CD4-positive, alpha-beta T cell treated with Interleukin-12 subunit alpha and Interleukin-12 subunit beta, for 1 hour (primary cell): ENCODE data around the gene CCDC106.
A peak's percentile ranks its signal among the peaks of the same experiment; 100 is the strongest.

Experiments
- DNase-seq: peaks from one replicate; pipeline ENCODE4 v3.0.0-alpha.2; 2020

The CCDC106 gene

DNA sequence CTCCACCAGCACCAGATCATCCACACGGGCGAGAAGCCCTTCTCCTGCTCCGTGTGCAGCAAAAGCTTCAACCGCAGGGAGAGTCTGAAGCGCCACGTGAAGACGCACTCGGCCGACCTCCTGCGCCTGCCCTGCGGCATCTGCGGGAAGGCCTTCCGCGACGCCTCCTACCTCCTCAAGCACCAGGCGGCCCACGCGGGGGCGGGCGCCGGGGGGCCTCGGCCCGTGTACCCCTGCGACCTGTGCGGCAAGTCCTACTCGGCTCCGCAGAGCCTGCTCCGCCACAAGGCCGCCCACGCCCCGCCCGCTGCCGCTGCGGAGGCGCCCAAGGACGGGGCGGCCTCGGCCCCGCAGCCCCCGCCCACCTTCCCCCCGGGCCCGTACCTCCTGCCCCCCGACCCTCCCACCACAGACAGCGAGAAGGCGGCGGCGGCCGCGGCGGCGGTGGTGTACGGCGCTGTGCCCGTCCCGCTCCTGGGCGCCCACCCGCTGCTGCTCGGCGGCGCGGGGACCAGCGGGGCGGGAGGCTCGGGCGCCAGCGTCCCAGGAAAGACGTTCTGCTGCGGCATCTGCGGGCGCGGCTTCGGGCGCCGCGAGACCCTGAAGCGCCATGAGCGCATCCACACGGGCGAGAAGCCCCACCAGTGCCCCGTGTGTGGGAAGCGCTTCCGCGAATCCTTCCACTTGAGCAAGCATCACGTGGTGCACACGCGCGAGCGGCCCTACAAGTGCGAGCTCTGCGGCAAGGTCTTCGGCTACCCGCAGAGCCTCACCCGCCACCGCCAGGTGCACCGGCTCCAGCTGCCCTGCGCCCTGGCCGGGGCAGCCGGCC, 33.1 kb upstream of the CCDC106 start:
- DNase-seq = no peak

DNA sequence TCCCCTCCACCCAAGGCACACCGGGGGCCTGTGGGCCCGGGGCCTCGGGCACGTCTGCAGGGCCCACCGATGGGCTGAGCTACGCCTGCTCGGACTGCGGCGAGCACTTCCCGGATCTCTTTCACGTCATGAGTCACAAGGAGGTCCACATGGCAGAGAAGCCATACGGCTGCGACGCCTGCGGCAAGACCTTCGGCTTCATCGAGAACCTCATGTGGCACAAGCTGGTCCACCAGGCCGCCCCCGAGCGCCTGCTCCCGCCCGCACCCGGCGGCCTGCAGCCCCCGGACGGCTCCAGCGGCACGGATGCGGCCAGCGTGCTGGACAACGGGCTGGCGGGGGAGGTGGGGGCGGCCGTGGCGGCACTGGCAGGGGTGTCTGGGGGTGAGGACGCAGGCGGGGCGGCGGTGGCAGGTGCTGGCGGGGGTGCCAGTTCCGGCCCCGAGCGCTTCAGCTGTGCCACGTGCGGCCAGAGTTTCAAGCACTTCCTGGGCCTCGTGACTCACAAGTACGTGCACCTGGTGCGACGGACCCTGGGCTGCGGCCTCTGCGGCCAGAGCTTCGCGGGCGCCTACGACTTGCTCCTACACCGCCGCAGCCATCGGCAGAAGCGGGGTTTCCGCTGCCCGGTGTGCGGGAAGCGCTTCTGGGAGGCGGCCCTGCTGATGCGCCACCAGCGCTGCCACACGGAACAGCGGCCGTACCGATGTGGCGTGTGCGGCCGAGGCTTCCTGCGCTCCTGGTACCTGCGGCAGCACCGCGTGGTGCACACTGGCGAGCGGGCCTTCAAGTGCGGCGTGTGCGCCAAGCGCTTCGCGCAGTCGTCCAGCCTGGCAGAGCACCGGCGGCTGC, 32.2 kb upstream of the CCDC106 start:
- DNase-seq = no peak

DNA sequence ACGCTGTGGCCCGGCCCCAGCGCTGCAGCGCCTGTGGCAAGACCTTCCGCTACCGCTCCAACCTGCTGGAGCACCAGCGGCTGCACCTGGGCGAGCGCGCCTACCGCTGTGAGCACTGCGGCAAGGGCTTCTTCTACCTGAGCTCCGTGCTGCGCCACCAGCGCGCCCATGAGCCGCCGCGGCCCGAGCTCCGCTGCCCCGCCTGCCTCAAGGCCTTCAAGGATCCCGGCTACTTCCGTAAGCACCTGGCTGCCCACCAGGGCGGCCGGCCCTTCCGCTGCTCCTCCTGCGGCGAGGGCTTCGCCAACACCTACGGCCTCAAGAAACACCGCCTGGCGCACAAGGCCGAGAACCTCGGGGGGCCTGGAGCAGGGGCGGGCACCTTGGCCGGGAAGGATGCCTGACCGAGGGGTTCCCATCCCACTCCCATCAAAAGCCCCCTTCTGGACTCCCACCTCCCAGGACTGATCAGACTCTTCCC, 31.6 kb upstream of the CCDC106 start:
- DNase-seq = no peak

DNA sequence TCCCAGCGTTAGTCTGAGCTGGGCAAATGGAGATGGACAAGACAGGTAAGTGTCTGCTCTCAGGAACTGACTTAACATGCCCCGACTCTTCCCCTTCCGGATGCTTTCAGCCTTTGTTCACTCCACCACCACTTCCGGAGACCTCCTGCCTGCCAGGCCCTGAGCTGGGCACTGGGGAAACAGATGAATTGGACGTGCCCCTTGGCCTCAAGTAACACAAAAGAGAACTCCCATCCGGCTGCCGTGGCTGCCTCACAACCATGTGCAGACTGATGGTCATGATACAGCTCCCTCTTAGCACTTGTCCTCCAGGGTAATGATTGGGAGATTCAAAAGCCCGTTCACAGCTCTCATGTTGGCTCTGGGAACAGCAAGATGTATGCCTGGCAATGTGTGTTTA, 30.6 kb upstream of the CCDC106 start:
- DNase-seq = no peak

DNA sequence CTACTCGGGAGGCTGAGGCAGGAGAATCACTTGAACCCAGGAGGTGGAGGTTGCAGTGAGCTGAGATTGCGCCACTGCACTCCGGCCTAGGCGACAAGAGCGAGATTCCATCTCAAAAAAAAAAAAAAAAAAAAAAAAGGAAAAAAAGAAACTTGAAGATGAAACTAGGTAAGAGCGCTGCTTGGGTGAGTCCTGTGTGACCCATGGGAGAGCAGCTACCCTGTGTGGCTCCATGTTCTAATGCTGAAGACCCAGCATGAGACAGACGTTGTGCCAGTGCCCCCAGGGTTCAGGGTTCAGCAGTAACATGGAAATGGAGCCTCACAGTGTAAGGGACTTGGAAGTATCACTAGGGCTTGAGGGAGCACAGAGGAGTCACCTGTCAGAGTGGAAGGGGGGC, 29.6 kb upstream of the CCDC106 start:
- no peak for DNase-seq

DNA sequence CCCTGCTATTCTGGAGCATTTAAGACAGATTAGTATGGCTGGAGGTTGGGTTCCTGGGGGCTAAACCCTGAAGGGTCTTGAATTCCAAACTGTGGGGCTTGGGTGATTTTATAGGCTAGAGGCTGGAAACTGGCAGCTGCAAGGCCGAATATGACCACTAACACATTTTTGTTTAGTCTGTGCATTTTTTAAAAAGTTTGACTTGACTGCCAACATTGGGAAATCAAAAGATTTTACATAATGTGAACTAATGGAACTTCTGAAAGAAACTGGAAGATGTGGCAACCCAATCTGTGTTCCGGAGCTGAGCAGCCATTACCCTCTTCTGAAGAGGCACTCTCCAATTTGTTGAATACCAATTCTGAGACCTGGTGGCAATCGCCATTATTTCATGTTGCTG, 28.7 kb upstream of the CCDC106 start:
- DNase-seq = no peak

DNA sequence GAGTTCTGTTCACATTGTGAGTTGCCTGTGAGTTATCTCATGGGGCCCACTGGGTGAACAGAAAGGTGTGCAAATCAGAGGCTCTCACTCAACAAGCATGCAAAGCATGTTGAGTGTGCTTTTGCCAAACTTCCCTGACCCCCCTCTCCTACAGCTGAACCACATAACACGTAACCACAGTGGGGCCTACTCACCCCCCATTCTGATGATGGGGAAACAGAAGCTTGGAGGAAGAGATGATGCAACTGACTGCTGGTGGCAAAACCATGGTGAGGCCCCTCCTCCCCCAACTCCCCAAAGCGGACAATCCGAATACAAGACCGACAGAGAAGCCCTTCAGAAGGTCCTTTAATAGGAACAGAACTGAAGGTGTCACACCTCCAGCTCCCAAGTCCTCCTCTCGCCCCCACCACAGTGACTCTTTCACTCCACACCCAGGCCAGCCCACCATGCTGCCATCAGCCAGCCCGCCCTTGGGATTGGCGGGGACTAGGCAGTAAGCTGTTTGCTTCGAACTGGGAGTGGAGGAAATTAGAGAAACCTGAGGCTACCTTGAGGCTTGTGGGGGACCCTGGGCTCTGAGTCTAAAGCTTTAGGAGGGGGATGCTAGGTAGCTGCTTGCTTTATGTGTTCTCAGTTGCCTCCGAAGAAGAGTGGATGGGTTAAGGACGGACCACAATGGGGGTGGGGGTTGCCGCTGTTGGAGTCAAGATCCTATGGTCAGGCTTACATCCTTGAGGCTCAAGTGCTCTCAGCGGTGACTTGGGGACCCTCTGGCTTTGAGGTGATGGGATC, 27.4 kb upstream of the CCDC106 start:
- DNase-seq = peak; percentile 34

DNA sequence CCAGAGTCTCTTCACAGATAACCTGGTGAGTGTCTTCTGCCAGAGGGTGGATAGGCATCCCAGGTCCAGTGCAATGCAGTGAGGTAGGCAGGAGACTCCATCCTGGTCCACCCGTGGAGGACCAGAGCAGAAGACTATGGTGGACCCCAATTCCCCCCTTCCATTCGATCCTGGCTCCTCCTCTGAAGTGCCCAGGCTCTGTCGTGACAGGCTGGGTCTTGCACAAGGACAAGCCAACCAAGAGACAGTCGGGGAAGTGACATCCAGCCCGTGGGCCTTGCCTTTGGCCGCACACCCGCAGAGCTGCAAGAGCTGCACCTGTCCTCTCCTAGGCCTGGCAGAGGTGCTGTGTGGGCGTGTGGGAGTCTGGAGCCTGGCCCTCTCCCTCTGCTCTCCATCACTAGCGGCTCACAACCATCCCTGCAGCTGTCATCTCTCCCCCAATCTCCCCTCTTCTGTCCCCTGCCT, 26.8 kb upstream of the CCDC106 start:
- no peak for DNase-seq

DNA sequence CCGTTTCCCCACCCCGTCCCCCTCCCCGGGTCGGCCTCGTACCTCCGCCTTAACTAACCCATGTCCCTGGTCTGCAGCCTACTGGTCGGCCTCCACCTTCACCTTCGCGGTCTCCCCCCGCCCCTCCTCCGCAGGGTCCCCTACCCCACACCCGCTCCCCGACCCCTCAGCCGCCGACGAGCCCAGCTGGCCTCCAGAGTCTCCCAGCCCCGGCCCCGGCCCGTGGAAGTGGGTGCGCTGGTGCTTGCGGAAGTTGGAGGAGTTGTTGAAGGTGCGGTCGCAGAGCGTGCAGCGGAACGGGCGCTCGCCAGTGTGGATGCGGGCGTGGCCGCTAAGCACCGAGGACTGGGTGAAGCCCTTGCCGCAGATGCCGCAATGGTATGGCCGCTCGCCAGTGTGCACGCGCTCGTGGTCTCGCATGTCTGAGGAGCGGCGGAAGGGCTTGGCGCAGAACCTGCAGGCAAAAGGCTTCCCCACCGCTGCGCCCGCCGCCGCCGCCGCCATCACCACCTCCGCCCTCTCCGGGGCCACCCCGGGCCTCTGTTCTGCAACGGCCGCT, 26.3 kb upstream of the CCDC106 start:
- DNase-seq = no peak

DNA sequence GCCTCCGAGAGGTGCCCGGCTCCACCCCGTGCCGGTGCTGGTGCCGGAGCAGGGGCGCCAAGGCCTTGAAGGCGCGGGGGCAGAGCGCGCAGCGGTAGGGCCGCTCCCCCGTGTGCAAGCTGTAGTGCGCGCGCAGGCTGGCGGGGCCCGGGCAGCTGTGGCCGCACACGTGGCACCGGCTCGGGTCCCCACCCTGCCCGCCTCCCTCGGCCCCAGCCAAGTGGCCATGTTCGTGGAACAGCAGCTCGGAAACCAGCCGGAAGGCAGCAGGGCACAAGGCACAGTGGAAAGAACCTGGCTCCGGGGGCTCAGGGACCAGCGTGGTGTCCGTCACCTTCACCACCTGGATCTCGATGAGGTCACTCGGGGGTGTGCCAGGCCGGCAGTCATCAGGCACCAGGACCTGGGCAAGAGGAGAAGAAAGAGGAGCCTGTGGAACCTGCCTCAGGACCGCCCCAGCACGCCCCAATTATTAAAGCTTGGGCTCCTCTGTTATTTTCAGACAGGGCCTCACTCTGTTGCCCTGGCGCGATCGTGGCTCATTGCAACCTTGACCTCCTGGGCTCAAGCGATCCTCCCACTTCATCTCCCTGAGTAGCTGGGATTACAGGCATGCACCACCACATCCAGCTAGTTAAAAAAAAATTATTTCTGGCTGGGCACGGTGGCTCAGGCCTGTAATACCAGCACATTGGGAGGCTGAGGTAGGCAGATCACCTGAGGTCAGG, 25.6 kb upstream of the CCDC106 start:
- no peak for DNase-seq

DNA sequence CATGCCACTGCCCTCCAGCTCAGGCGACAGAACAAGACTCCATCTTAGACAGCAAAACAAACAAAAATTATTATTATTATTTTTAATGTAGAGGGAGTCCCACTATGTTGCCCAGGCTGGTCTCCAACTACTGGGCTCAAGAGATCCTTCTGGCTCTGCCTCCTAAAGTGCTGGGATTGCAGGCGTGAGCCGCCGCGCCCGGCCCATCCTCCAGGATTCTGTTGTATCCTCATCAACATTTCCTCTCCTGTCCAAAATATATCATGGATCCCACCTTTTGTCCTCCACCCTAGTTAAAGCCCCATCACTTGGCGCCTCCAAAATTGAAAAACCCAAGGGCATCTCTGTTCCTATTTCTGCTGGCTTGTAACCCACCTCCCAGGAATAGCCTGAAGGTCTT, 24.9 kb upstream of the CCDC106 start:
- DNase-seq = no peak

DNA sequence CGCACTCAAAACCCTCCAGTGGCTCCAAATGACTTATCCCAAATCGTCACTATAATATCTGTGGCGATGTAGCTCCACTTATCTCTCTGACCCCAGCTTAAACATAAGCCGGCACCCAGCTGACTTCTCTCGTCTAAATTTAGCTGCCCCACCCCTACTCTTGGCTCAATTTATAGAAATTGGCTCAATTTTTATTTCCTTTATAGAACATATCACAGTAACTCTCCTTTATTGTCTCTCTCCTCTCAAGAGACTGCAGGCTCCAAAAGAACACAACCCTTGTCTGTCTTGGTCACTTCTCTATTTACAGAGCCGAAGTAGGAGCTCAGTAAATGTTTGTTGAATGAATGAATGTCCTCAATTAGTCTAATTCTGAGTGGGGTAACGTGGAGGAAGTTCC, 24.5 kb upstream of the CCDC106 start:
- no peak for DNase-seq

DNA sequence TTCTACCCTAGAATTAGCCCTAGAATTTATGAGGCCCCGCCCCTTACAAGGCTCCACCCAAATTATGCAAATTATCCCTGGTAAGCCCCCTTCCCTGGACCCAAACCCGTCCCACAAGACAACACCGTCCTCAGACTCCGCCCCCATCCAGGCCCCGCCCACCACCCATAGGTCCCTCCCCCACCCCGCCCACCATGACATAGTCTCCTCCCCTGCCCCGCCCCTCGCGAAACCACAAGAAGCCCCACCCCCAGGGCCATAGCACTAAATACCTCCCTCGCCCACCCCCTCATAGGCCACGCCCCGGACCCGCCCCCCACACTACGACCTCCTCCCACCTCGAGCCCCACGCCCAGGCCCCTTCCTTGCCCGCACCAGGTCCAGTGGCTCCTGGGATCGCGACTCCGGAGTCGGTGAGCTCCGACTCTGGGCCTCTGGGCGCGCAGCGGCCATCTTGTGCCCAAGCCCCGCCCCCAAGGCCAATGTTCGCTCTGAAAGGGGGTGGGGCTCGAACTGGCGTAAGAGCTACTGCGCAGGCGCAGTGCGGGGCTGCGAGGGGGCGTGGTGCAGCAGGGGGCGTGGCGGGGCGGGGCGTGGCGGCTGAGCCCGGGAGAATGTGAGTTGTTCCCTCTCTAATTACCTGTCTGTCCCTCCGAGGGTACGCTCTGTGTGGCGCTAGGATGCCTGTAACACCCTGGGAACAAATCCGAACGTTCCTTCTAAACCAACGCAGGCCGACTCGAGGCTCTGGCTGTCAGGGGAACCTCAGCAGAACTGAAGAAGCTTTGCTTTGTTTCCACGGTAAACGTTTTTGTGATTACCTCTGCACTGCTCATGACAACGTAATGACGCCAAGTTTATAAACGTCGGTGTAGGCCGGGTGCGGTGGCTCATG, 23.7 kb upstream of the CCDC106 start, which contains the start of gene ZNF784:
TSS of gene ZNF784 (minus strand) at position 458 of the 895 bp plus-strand sequence. CDS start at position 453, 5 bp downstream.
- DNase-seq = peak; percentile 93

DNA sequence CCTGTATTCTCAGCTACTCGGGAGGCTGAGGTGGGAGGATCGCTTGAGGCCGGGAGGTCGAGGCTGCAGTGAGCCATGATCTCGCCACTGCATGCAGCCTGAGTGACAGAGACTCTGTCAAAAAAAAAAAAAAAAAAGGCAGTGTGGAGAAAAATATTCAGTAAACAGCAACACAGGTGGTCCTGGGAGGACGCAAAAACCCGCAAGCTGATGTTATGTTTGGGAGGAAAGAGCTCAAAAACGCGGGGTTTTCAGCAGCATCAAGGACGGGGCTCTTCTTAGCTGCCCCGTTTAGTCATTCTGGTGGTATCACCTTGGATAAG, 23.0 kb upstream of the CCDC106 start:
- no peak for DNase-seq

DNA sequence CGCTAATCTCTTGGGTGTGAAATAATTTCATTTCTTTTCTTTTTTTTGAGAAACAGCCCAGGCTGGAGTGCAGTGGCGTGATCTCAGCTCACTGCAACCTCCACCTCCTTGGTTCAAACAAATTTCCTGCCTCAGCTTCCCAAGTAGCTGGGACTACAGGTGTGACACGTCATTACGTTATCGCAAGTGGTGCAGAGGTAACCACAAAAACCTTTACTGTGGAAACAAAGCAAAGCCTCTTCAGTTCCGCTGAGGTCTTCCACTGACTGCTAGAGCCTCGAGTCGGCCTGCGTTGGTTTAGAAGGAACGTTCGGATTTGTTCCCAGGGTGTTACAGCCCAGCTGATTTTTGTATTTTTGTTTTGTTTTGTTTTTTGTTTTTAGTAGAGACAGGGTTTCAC, 21.7 kb upstream of the CCDC106 start:
- peak; percentile 82 for DNase-seq

DNA sequence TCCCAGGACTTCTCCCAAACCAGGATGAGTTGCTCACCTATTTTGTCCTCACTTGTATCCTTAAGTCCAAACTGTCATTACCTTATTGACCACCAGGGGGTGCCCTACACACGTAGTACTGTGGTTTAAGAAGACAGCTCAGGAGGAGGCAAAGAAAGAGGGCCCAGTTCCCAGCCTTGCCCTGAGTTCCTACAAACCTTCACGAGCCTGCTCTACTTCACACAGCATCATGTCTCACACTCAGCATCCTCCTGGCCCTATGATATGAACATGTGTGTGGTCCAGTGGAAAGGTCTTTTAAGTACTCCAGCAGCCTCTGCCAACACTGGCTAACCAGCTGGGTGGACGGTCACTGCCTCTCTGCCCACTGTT, 15.6 kb upstream of the CCDC106 start:
- DNase-seq = peak; percentile 92

DNA sequence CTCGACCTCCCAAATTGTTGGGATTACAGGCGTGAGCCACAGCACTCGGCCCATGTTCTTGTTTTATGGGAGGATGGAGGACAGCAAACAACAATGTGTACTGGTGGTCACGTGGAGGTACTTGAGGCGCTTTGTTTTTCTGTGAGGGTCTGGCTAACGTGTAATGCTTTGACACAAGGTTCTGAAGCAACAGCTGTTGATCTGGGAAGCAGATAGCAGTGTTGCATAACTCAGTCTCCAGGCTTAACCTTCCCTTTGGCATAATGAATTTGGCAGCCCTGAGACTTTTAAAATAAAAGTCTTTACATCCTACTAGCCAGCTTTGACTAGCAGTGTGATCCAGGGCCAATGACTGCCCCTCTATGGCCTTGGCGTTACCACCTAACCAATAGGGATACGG, 14.2 kb upstream of the CCDC106 start:
- DNase-seq = no peak

DNA sequence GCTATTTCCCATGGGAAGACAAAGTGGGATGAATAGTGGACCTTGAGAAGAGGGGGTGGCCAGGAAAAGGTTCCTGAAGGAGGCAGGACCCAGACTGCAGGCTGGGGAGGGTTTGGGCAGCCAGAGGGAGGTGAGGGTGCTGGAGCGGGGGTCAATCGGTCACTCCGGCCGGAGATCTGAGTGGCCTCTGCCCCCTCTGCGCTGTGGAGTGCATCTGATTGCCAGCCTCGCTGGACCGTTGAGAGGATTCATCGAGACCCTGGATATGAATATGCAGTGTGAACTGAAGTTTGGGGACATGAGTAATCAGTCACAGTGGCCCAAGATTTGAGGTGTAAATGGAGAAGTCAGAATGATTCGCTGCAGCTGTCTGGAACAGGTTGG, 12.7 kb upstream of the CCDC106 start:
- peak; percentile 33 for DNase-seq

DNA sequence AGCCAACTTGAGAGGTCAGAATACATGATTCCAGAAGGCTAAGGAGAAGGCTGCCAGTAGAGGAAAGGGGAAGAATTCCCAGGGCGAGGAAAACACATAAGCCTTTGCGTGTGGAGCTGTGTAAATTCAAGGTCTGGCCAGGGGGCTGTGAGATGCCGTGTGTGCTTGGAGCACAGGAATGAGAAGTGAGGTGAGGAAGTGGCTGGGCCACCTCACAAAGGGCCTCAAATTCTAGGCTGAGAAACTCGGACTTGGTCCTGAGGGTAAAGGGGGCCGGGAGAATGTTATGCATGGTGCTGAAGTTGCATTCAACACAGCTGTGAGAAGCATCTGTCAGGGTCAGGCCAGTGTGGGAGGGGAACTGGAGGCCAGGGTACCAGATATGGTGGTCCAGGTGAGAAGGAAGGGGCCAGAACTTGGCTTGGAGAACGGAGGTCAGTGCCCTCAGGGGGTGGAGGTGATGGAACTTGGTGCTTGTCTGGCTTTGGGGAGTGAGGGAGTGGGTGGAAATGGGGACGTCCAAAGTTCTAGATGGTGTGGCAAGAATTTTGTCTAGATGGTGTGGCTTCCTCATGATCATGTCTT, 12.1 kb upstream of the CCDC106 start:
- no peak for DNase-seq

DNA sequence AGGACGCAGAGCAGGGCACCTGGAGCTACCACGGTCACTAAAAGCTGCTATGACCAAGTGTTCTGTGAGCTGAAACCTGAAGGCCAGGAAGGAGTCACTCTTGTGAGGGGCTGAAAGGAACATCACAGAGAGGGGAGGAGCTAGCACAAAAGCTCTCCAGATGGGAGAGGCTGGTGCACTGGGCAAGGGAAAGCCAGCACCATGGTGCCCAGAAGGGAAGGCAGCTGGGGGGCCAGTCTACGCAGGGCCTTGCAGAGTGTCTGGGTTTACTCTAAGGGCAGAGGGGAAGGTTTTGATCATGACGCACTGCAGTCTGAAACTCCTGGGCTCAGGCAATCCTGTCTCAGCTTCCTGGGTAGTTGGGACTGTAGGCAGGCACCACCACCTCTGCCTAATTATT, 11.3 kb upstream of the CCDC106 start:
- DNase-seq = no peak

DNA sequence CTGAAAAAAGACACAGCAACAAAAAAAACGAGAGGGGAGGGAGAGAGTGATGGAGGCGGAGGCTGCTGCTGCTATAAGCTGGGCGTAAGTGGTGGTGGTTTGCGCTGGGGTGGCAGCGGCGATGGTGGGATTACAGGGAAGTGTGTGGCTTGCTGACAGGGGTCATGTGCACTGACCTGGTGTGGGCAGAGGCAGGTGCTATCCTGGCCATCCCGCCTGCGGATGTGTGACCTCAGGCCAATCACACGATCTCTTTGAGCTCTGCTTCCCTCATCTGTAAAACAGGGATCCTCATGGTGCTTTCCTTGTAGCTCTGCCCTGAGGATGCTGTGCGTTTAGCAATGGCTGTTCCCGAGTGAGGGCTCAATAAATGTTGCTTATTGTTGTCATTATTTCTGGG, 10.5 kb upstream of the CCDC106 start:
- no peak for DNase-seq
